ENCODE measurements around the gene AKR1E2.
A peak's percentile ranks its signal among the peaks of the same experiment; 100 is the strongest.

AKR1E2 gene

GRCh38 chr10:4825868-4826791 lies at the start of gene AKR1E2:
Gene AKR1E2 (plus strand): TSS chr10:4826207. CDS start chr10:4826325, 118 bp downstream.
- peak; percentile 59 for DNase-seq (ENCODE audit: low read depth)

- DNase-seq (ENCODE audit: low read depth), result no peak
Observed at GRCh38 chr10:4776234-4776638, 49.8 kb upstream of the AKR1E2 start.

- DNase-seq (ENCODE audit: low read depth), result no peak
Observed at GRCh38 chr10:4778761-4779160, 47.2 kb upstream of the AKR1E2 start.

- DNase-seq (ENCODE audit: low read depth), result no peak
Observed at GRCh38 chr10:4780091-4780490, 45.9 kb upstream of the AKR1E2 start.

GRCh38 chr10:4780782-4781181 lies 45.2 kb upstream of the AKR1E2 start:
- DNase-seq (ENCODE audit: low read depth), result no peak

GRCh38 chr10:4781955-4782354 lies 44.1 kb upstream of the AKR1E2 start:
- DNase-seq (ENCODE audit: low read depth), result no peak

GRCh38 chr10:4784667-4785333 lies 41.2 kb upstream of the AKR1E2 start:
- no peak for DNase-seq (ENCODE audit: low read depth)

- DNase-seq (ENCODE audit: low read depth), result no peak
Observed at GRCh38 chr10:4786043-4786839, 39.8 kb upstream of the AKR1E2 start.

GRCh38 chr10:4790045-4790444 lies 36.0 kb upstream of the AKR1E2 start:
- no peak for DNase-seq (ENCODE audit: low read depth)

GRCh38 chr10:4790922-4791321 lies 35.1 kb upstream of the AKR1E2 start:
- DNase-seq (ENCODE audit: low read depth), result no peak

- DNase-seq (ENCODE audit: low read depth), result no peak
Observed at GRCh38 chr10:4792381-4792780, 33.6 kb upstream of the AKR1E2 start.

GRCh38 chr10:4801405-4801804 lies 24.6 kb upstream of the AKR1E2 start:
- no peak for DNase-seq (ENCODE audit: low read depth)

GRCh38 chr10:4802711-4803487 lies 23.1 kb upstream of the AKR1E2 start:
- no peak for DNase-seq (ENCODE audit: low read depth)

- no peak for DNase-seq (ENCODE audit: low read depth)
Observed at GRCh38 chr10:4803822-4804221, 22.2 kb upstream of the AKR1E2 start.

GRCh38 chr10:4804465-4804864 lies 21.5 kb upstream of the AKR1E2 start:
- no peak for DNase-seq (ENCODE audit: low read depth)

GRCh38 chr10:4806534-4806933 lies 19.5 kb upstream of the AKR1E2 start:
- no peak for DNase-seq (ENCODE audit: low read depth)

- DNase-seq (ENCODE audit: low read depth), result no peak
Observed at GRCh38 chr10:4807761-4808507, 18.1 kb upstream of the AKR1E2 start.

- no peak for DNase-seq (ENCODE audit: low read depth)
Observed at GRCh38 chr10:4809156-4809555, 16.9 kb upstream of the AKR1E2 start.

GRCh38 chr10:4810092-4810491 lies 15.9 kb upstream of the AKR1E2 start:
- no peak for DNase-seq (ENCODE audit: low read depth)

- no peak for DNase-seq (ENCODE audit: low read depth)
Observed at GRCh38 chr10:4812046-4812445, 14.0 kb upstream of the AKR1E2 start.

GRCh38 chr10:4813023-4813422 lies 13.0 kb upstream of the AKR1E2 start:
- no peak for DNase-seq (ENCODE audit: low read depth)

All from activated T-helper 1 cell treated with Interleukin-2 at 50 U/mL for 16 hours (primary cell).